ENCODE measurements around the gene RGR.
A peak's percentile ranks its signal among the peaks of the same experiment; 100 is the strongest.

The RGR gene

DNA sequence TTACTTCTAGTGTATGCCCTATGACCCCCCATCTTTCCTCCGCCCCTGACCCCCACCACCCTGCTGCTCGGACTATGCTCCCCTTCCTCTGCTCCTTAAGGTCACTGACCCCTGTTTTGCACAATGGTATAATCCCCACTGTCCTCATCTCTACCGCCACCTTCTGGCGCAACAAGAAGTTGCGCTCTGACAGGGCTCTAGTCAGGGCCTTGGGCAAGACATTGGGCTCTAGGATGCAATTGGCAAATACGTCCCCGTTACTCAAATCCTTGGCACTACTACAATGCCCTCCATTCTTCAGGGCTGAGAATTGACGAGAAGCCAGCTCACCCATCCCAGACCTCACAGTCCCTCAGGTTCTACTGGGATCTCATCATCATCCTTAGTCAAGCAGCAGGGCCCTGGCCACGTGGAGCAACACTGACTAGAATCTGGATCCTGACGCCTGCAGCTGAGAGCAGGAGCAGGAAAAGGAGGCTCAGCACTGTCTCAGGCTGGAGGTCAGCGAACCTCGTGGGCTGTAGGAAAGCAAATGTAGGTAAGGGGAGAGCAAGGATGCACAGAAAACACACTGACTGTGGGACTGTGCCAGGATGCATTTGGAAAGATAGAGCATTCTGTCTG lies 30.1 kb upstream of the RGR start:
- Histone ChIP-seq H3K4me1 (no peaks in the 10 kb centered on the region), H3K9ac (no peak overlapping the region), H2AFZ (no peak overlapping the region), H3K27ac (no peak overlapping the region), H3K36me3 (ENCODE audit: control insufficient read depth, insufficient read depth, low read length) (no peaks in the 10 kb centered on the region), H3K79me2 (no peaks in the 10 kb centered on the region), H3K9me3 (ENCODE audit: control insufficient read depth, low read length) (no peaks in the 10 kb centered on the region), H3K27me3 (ENCODE audit: control insufficient read depth, insufficient read depth, low read length) (no peaks in the 10 kb centered on the region), H3K4me3 (ENCODE audit: low read depth, low read length) (no peak overlapping the region), H3K4me2 (ENCODE audit: low read length) (no peak overlapping the region)
- TF ChIP-seq, protein P1, sequence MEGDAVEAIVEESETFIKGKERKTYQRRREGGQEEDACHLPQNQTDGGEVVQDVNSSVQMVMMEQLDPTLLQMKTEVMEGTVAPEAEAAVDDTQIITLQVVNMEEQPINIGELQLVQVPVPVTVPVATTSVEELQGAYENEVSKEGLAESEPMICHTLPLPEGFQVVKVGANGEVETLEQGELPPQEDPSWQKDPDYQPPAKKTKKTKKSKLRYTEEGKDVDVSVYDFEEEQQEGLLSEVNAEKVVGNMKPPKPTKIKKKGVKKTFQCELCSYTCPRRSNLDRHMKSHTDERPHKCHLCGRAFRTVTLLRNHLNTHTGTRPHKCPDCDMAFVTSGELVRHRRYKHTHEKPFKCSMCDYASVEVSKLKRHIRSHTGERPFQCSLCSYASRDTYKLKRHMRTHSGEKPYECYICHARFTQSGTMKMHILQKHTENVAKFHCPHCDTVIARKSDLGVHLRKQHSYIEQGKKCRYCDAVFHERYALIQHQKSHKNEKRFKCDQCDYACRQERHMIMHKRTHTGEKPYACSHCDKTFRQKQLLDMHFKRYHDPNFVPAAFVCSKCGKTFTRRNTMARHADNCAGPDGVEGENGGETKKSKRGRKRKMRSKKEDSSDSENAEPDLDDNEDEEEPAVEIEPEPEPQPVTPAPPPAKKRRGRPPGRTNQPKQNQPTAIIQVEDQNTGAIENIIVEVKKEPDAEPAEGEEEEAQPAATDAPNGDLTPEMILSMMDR (IDR thresholded peaks at IDR 0.05): peak; percentile 20

DNA sequence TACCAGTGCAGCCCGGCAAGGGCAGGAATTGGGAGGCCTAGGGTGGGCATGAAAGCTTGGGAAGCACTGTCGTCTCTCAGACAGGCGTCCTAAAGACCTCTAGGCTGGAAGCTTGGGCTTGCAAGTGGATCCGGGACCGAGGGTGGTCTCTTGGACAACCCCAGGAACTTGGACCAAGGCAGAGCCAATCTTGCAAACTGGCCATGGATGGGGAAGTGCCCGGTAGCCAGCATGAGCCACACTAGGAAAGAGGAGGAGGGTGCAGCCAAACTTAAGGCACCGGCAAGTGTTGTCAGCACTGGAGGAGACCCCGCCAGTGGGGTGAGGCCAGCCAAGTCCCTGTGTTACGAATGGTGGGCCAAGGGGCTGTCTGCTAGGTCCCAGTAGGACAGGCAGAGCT lies 28.0 kb upstream of the RGR start:
- H2AFZ ChIP-seq: no peak overlapping the region
- H3K4me3 ChIP-seq (ENCODE audit: low read depth, low read length): no peak overlapping the region
- H3K4me1 ChIP-seq: no peaks in the 10 kb centered on the region
- H3K27me3 ChIP-seq (ENCODE audit: control insufficient read depth, insufficient read depth, low read length): no peaks in the 10 kb centered on the region
- no peak overlapping the region for H3K4me2 ChIP-seq (ENCODE audit: low read length)
- H3K9ac ChIP-seq: no peak overlapping the region
- H3K36me3 ChIP-seq (ENCODE audit: control insufficient read depth, insufficient read depth, low read length): no peaks in the 10 kb centered on the region
- no peaks in the 10 kb centered on the region for H3K79me2 ChIP-seq
- H3K9me3 ChIP-seq (ENCODE audit: control insufficient read depth, low read length): no peaks in the 10 kb centered on the region
- TF ChIP-seq, protein P1 (IDR thresholded peaks at IDR 0.05): no peak
- no peak overlapping the region for H3K27ac ChIP-seq

DNA sequence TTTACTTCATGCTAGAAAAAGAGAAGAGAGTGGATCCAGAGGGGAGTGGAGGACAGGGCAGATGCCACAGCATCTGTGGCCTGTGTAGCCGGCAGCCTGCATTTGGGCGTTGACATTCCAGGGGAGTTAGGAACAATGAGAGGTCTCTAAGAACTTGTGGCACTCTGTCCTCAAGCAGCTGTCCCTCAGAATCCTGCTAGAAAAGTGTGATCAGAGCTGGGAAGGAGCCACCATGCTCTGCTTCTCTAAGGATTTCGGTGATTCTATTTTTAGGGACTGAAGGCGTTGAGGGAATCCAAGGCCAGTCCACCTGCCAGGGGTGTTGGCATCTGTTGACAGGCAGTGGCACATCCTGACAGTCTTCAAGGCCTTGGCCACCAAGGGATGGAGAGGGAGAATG lies 27.1 kb upstream of the RGR start:
- Histone ChIP-seq H3K9ac (no peak overlapping the region), H3K36me3 (ENCODE audit: control insufficient read depth, insufficient read depth, low read length) (no peaks in the 10 kb centered on the region), H3K4me3 (ENCODE audit: low read depth, low read length) (no peak overlapping the region), H3K4me1 (no peaks in the 10 kb centered on the region), H3K27me3 (ENCODE audit: control insufficient read depth, insufficient read depth, low read length) (no peaks in the 10 kb centered on the region), H3K4me2 (ENCODE audit: low read length) (no peak overlapping the region), H3K27ac (no peak overlapping the region), H3K9me3 (ENCODE audit: control insufficient read depth, low read length) (no peaks in the 10 kb centered on the region), H2AFZ (no peak overlapping the region), H3K79me2 (no peaks in the 10 kb centered on the region)
- TF ChIP-seq, protein P1 (IDR thresholded peaks at IDR 0.05): no peak

DNA sequence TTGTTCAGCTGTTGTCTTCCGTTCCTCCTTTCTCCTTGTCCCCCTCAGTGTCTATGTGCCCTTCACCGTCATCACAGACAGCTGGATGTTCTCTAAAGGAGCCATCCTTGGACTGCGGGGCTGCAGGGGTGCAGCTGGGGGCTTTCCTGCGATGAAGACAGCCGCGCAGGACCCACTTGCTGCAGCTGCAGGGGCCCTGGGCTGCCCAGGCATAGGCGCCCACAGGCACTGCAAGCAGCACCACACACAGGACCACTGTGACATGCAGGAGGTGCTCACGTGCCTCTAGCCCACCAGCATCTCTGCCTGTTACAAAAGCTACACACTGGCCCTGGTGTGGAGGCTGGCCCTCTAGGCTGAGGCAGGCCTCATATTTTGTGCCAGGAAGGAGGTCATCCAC lies 22.9 kb upstream of the RGR start:
- H3K27ac ChIP-seq: no peak overlapping the region
- no peaks in the 10 kb centered on the region for H3K9me3 ChIP-seq (ENCODE audit: control insufficient read depth, low read length)
- H3K4me2 ChIP-seq (ENCODE audit: low read length): no peak overlapping the region
- no peaks in the 10 kb centered on the region for H3K27me3 ChIP-seq (ENCODE audit: control insufficient read depth, insufficient read depth, low read length)
- no peaks in the 10 kb centered on the region for H3K36me3 ChIP-seq (ENCODE audit: control insufficient read depth, insufficient read depth, low read length)
- no peak overlapping the region for H2AFZ ChIP-seq
- TF ChIP-seq, protein P1 (IDR thresholded peaks at IDR 0.05): no peak
- H3K4me1 ChIP-seq: no peaks in the 10 kb centered on the region
- H3K4me3 ChIP-seq (ENCODE audit: low read depth, low read length): no peak overlapping the region
- H3K79me2 ChIP-seq: no peaks in the 10 kb centered on the region
- no peak overlapping the region for H3K9ac ChIP-seq

DNA sequence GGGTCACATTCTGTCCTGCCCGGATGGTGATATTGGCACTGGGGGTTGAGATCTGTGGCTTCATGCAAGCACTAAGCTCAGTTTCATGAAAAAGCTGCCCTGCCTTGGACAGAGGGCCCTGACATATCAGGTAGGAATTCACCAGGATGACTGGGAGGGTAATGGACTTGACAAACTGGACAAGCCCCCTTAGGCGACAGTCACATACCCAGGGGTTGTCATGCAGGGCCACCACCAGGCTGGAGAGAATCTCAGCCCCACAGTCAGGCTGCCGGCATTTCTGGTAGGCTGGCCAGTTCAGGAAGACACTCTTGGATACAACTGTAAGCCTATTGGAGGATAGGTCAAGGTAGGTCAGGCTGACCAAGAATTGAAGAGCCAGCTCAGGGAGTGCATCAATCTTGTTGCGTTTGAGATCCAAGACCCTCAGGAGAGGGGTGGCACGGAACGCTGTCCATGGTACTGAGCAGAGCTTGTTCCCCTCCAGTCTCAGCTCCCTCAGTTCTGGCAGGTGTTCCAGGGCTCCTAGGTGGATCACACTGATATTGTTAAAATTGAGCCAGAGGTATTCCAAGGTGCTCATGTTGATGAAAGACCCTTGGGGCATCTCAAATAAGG lies 20.3 kb upstream of the RGR start:
- Histone ChIP-seq H2AFZ (no peak overlapping the region), H3K36me3 (ENCODE audit: control insufficient read depth, insufficient read depth, low read length) (no peaks in the 10 kb centered on the region), H3K27ac (no peak overlapping the region), H3K79me2 (no peaks in the 10 kb centered on the region), H3K4me2 (ENCODE audit: low read length) (no peak overlapping the region), H3K4me1 (no peaks in the 10 kb centered on the region), H3K9ac (no peak overlapping the region), H3K9me3 (ENCODE audit: control insufficient read depth, low read length) (no peaks in the 10 kb centered on the region), H3K27me3 (ENCODE audit: control insufficient read depth, insufficient read depth, low read length) (no peaks in the 10 kb centered on the region), H3K4me3 (ENCODE audit: low read depth, low read length) (no peak overlapping the region)
- TF ChIP-seq, protein P1 (IDR thresholded peaks at IDR 0.05): no peak

Data from parathyroid adenoma (tissue), 2 donors.